Stimulated activated CD4-positive, alpha-beta T cell treated with anti-CD3 and anti-CD28 coated beads, Interleukin-4, amount 100 ng/mL, for 4 hours (primary cell): ENCODE results near the gene ZSWIM8.
A peak's percentile ranks its signal among the peaks of the same experiment; 100 is the strongest.

ENCODE experiments used
- DNase-seq, 2 experiments: peaks; one replicate each; pipeline ENCODE4 v3.0.0-alpha.2; 2020

Gene ZSWIM8

DNA sequence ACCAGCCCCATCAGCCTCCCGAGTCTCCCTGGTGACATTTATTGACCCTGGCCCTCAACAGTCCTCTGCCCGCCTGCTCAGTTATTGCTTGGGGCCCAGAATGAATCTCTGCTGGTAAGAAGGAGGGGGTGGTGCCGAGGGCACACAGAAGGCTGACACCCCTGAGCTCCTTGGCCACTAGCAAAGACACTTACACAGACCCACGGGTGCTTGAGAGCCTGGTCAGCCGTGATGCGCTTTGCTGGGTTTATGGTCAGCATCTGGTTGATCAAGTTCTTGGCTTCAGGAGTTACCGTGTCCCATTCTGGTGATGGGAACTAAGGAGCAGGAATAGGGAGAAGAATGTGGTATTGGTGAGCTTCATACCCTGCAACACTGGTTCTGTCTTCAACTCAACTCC is 61.6 kb downstream of the ZSWIM8 start:
- DNase-seq = no peak

DNA sequence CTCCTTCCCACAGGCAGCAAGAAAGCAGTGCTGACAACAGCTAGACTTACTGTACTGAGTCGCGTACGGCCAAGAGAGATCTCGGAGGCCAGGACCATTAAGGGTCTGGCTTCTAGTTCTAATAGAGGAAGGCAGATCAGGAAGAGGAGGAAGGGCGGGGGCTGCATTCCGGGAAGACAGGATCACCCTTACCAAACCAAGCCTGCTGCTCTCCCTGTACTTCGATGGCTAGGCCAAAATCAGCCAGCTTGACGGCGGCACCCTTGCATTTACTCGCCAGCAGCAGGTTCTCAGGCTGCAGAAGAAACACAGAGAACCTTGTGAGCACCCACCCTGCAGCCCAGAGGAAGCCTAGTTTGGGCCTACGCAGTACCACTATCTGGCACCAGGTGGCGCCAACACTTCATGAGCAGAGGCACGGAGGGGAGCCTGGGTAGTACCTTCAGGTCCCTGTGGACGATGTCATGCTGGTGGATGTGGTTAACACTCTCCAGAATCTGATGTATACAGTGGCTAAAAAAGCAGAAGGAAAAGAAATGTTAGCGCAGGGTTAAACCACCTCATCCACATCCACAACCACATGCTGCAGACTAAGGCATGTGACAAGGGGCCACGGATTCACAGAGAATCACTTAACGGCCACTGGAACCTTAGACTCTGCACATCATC is 63.5 kb downstream of the ZSWIM8 start:
- DNase-seq = peak; percentile 82 to 90

DNA sequence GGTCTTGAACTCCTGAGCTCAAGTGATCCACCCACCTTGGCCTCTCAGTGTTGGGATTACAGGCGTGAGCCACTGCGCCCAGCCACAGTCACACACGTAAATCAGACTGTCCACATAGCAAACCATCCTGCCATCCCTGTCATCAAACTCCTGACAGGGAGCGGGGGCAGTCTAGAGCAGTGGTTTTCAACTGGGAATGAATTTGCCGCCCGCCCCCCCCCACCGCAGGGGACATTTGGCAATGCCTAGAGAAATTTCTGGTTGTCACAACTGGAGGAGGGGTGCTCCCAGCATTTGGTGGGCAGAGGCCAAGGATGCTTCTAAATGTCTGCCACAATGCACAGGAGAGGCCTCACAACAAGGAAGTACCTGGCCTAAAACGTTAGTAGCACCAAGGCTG is 64.8 kb downstream of the ZSWIM8 start:
- DNase-seq = no peak

DNA sequence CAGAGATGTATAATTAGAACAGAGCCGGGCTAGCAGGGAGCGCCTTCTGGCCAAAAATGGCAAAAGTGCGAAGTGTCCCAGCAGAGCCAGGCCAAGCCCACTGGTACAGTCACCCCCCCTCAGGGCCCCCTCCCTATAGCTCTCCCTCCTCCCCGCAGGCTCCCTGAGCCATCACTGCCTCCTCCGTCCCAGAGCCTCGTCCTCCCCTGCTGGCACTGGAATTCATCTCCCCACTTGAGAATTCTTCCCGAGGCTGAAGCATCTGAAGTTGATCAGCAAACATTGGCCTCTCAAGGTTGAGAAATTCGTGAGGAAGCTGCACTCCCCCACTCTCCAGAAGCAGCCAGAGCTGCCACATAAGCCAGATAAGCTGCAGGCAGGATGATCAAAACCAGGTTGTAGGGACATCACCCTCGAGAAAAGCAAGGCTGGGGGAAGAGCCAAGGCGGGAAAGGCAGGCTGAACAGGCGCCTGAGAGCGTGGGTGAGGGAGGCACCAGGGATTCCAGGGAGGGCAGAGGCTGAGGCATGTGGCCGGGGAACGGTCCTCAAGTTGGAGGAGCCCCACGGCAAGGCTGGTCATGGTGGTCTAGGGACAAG is 65.6 kb downstream of the ZSWIM8 start:
- no peak for DNase-seq
